Measurements from ENCODE around the gene OR5A1.

DNA sequence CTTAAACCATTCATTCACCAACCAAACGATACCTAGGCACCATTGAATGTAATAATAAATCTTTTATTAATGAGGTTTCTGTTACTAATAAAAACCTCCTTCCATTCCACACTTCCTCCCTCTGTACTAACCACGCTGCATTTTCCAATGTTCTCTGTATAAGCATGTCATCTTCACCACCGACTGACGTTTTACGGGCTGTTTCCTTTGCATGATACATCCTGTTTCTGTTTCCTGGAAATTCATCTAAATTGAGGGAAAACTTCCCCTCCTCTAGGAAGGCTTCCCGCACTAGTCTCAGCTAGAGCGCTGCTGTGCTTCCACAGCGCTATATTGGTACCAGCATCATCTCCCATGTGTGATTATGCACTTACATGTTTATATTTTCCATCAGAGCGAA is 38.9 kb downstream of the OR5A1 start:
- TF ChIP-seq POLR2AphosphoS5 (IDR thresholded peaks at IDR 0.05; ENCODE audit: borderline replicate concordance, low read depth, low read length) = no peak
- no peak for TF ChIP-seq EZH2 (IDR thresholded peaks at IDR 0.05)
